ENCODE data around the gene HOXC9.

HOXC9 gene

GRCh38 chr12:54032627-54033100, 32.7 kb downstream of the HOXC9 start, which contains the start of gene HOXC5 (continued):
- peak; percentile 56 for TF ChIP-seq REST (tag by site-specific recombination; IDR thresholded peaks at IDR 0.05)
- TF ChIP-seq ZNF48 (tag by site-specific recombination; IDR thresholded peaks at IDR 0.05), result no peak
- no peak for TF ChIP-seq ZNF174 (tag by site-specific recombination; IDR thresholded peaks at IDR 0.05)
- peak; percentile 97 for TF ChIP-seq ZNF366 (tag by site-specific recombination; conservative IDR thresholded peaks at IDR 0.05)
- no peak for TF ChIP-seq ZNF112 (tag by site-specific recombination; IDR thresholded peaks at IDR 0.05)
- no peak for TF ChIP-seq ZBTB20 (tag by site-specific recombination; IDR thresholded peaks at IDR 0.05)
- no peak for TF ChIP-seq ZNF37A (tag by site-specific recombination; IDR thresholded peaks at IDR 0.05)
- no peak for TF ChIP-seq ZNF561 (tag by site-specific recombination; IDR thresholded peaks at IDR 0.05; ENCODE audit: borderline replicate concordance)
- no peak for TF ChIP-seq ZNF292 (tag by site-specific recombination; IDR thresholded peaks at IDR 0.05; ENCODE audit: borderline replicate concordance, low read depth)
- TF ChIP-seq ZFHX2 (tag by site-specific recombination; conservative IDR thresholded peaks at IDR 0.05), result peak; percentile 34; the same call in 1 of the 2 replicates
- TF ChIP-seq ZBTB10 (tag by site-specific recombination; IDR thresholded peaks at IDR 0.05), result peak; percentile 98
- peak; percentile 57; the same call in 1 of the 2 replicates for TF ChIP-seq ZNF501 (tag by site-specific recombination; IDR thresholded peaks at IDR 0.05)
- TF ChIP-seq HOXD13 (CRISPR knock-in tag; IDR thresholded peaks at IDR 0.05; ENCODE audit: borderline replicate concordance), result no peak
- no peak for TF ChIP-seq ZNF239 (tag by site-specific recombination; IDR thresholded peaks at IDR 0.05)
- peak; percentile 93 for TF ChIP-seq SP7 (tag by site-specific recombination; IDR thresholded peaks at IDR 0.05)
- TF ChIP-seq ZNF558 (tag by site-specific recombination; IDR thresholded peaks at IDR 0.05), result peak; percentile 68
- peak; percentile 74 for TF ChIP-seq ZNF843 (tag by site-specific recombination; IDR thresholded peaks at IDR 0.05)
- TF ChIP-seq YY2 (tag by site-specific recombination; IDR thresholded peaks at IDR 0.05), result no peak
- TF ChIP-seq KLF16 (tag by site-specific recombination; IDR thresholded peaks at IDR 0.05), result peak; percentile 92
- no peak for TF ChIP-seq ZNF274 (IDR thresholded peaks at IDR 0.05; ENCODE audit: low read length)
- no peak for TF ChIP-seq ZNF274 (tag by site-specific recombination; IDR thresholded peaks at IDR 0.05; ENCODE audit: borderline replicate concordance)
- no peak for TF ChIP-seq ZNF146 (tag by site-specific recombination; IDR thresholded peaks at IDR 0.05)
- TF ChIP-seq ZNF600 (tag by site-specific recombination; IDR thresholded peaks at IDR 0.05), result peak; percentile 68
- TF ChIP-seq ATF2 (tag by site-specific recombination; IDR thresholded peaks at IDR 0.05; ENCODE audit: low read depth), result no peak
- TF ChIP-seq ZBTB7A (tag by site-specific recombination; IDR thresholded peaks at IDR 0.05; ENCODE audit: low read depth), result peak; percentile 87; the same call in 1 of the 2 replicates
- no peak for TF ChIP-seq PRDM2 (tag by site-specific recombination; IDR thresholded peaks at IDR 0.05; ENCODE audit: borderline replicate concordance)
- no peak for TF ChIP-seq ZNF416 (tag by site-specific recombination; IDR thresholded peaks at IDR 0.05)

All from HEK293 (cell line).